ENCODE measurements around the gene EXTL1.

Gene EXTL1

GRCh38 chr1:26016258-26016952 lies 5.2 kb upstream of the EXTL1 start:
- Histone ChIP-seq H3K4me3 (IDR thresholded peaks at IDR 0.05; ENCODE audit: insufficient read depth, low read depth, low read length) (no peak overlapping the region), H3K4me1 (ENCODE audit: low read depth, poor library complexity, severe bottlenecking) (peaks cover 9% of the 10 kb centered on the region), H3K79me2 (ENCODE audit: insufficient read depth, low read depth) (no peaks in the 10 kb centered on the region), H4K20me1 (ENCODE audit: insufficient read depth) (no peaks in the 10 kb centered on the region), H3K4me2 (no peak overlapping the region), H3K9ac (no peak overlapping the region), H3K27ac (no peak overlapping the region), H3K27me3 (ENCODE audit: insufficient read depth, low read depth) (no peaks in the 10 kb centered on the region), H3K36me3 (ENCODE audit: insufficient read depth) (no peaks in the 10 kb centered on the region), H2AFZ (ENCODE audit: low read depth) (no peak overlapping the region)
- TF ChIP-seq, protein P1, sequence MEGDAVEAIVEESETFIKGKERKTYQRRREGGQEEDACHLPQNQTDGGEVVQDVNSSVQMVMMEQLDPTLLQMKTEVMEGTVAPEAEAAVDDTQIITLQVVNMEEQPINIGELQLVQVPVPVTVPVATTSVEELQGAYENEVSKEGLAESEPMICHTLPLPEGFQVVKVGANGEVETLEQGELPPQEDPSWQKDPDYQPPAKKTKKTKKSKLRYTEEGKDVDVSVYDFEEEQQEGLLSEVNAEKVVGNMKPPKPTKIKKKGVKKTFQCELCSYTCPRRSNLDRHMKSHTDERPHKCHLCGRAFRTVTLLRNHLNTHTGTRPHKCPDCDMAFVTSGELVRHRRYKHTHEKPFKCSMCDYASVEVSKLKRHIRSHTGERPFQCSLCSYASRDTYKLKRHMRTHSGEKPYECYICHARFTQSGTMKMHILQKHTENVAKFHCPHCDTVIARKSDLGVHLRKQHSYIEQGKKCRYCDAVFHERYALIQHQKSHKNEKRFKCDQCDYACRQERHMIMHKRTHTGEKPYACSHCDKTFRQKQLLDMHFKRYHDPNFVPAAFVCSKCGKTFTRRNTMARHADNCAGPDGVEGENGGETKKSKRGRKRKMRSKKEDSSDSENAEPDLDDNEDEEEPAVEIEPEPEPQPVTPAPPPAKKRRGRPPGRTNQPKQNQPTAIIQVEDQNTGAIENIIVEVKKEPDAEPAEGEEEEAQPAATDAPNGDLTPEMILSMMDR (conservative IDR thresholded peaks at IDR 0.05; ENCODE audit: low read depth, low read length): no peak

GRCh38 chr1:26016953-26017545 lies 4.5 kb upstream of the EXTL1 start:
- no peak overlapping the region for H3K27ac ChIP-seq
- no peak overlapping the region for H2AFZ ChIP-seq (ENCODE audit: low read depth)
- H3K79me2 ChIP-seq (ENCODE audit: insufficient read depth, low read depth): no peaks in the 10 kb centered on the region
- H3K27me3 ChIP-seq (ENCODE audit: insufficient read depth, low read depth): no peaks in the 10 kb centered on the region
- no peaks in the 10 kb centered on the region for H4K20me1 ChIP-seq (ENCODE audit: insufficient read depth)
- H3K4me1 ChIP-seq (ENCODE audit: low read depth, poor library complexity, severe bottlenecking): peaks cover 9% of the 10 kb centered on the region
- TF ChIP-seq, protein P1 (conservative IDR thresholded peaks at IDR 0.05; ENCODE audit: low read depth, low read length): no peak
- H3K4me2 ChIP-seq: no peak overlapping the region
- no peak overlapping the region for H3K4me3 ChIP-seq (IDR thresholded peaks at IDR 0.05; ENCODE audit: insufficient read depth, low read depth, low read length)
- H3K9ac ChIP-seq: no peak overlapping the region
- H3K36me3 ChIP-seq (ENCODE audit: insufficient read depth): no peaks in the 10 kb centered on the region

DNA sequence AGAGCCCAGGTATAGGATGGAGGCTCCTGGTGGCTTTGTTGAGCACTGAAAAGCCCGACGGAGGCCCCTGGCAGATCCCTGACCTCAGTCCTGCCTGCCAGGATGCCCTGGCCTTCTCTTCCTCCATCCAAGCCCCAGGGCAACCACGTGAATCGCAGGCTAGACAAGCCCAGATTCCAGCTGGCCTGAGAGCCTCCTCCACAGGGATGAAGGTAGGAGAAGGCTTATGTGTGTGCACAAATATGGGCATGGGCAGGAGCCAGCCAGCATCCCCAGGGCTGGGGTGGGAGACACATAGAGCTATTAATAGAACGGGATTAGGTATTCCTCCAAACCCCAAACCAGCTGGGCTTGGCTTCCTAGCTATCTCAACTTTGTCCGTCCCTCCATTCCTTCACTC lies 4.0 kb upstream of the EXTL1 start:
- Histone ChIP-seq H3K4me1 (ENCODE audit: low read depth, poor library complexity, severe bottlenecking) (peaks cover 9% of the 10 kb centered on the region), H4K20me1 (ENCODE audit: insufficient read depth) (no peaks in the 10 kb centered on the region), H3K79me2 (ENCODE audit: insufficient read depth, low read depth) (no peaks in the 10 kb centered on the region), H2AFZ (ENCODE audit: low read depth) (no peak overlapping the region), H3K9ac (no peak overlapping the region), H3K36me3 (ENCODE audit: insufficient read depth) (no peaks in the 10 kb centered on the region), H3K4me2 (no peak overlapping the region), H3K27me3 (ENCODE audit: insufficient read depth, low read depth) (no peaks in the 10 kb centered on the region), H3K27ac (no peak overlapping the region), H3K4me3 (IDR thresholded peaks at IDR 0.05; ENCODE audit: insufficient read depth, low read depth, low read length) (no peak overlapping the region)
- TF ChIP-seq, protein P1 (conservative IDR thresholded peaks at IDR 0.05; ENCODE audit: low read depth, low read length): no peak

DNA sequence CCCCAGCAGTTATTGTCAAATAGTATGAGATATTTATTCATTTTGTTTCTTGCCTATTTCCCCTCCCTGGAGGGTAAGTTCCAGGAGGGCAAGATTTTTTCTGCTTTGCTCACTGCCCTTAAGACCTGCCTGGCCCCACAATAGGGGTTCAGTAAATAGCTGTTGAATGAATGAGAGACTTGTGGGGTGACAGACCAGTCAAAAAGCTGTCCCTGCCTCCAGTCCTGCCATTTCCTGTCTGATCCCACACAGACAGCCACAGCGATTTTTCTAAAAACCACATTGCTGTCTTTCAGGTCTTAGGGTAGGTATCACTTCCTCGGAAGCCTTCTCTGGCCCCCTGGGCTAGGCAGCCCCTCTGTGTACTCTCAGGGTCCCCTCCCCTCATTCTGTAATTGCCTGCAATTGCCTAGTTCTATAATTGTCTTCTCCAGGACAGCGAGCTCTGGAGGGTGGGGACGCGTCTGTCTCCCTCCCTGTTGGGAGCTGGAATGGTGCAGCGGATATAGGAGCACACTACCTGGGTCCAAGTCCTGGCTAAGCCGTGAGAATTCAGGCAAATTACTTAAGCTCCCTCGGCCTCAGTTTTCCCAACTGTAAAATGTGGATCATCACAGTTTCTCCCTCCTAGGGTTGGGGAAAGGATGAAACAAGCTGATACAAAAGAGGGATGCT lies 1.8 kb upstream of the EXTL1 start:
- H3K4me2 ChIP-seq: no peak overlapping the region
- H3K27ac ChIP-seq: no peak overlapping the region

More for the DNA sequence above, 1.8 kb upstream of the EXTL1 start:
- H2AFZ ChIP-seq (ENCODE audit: low read depth): no peak overlapping the region
- H3K4me1 ChIP-seq (ENCODE audit: low read depth, poor library complexity, severe bottlenecking): peaks cover 9% of the 10 kb centered on the region
- TF ChIP-seq, protein P1 (conservative IDR thresholded peaks at IDR 0.05; ENCODE audit: low read depth, low read length): no peak
- H3K79me2 ChIP-seq (ENCODE audit: insufficient read depth, low read depth): no peaks in the 10 kb centered on the region
- no peaks in the 10 kb centered on the region for H3K36me3 ChIP-seq (ENCODE audit: insufficient read depth)
- no peaks in the 10 kb centered on the region for H4K20me1 ChIP-seq (ENCODE audit: insufficient read depth)
- H3K27me3 ChIP-seq (ENCODE audit: insufficient read depth, low read depth): no peaks in the 10 kb centered on the region
- H3K9ac ChIP-seq: no peak overlapping the region
- no peak overlapping the region for H3K4me3 ChIP-seq (IDR thresholded peaks at IDR 0.05; ENCODE audit: insufficient read depth, low read depth, low read length)
